ENCODE results near the gene ADSL.

The ADSL gene

DNA sequence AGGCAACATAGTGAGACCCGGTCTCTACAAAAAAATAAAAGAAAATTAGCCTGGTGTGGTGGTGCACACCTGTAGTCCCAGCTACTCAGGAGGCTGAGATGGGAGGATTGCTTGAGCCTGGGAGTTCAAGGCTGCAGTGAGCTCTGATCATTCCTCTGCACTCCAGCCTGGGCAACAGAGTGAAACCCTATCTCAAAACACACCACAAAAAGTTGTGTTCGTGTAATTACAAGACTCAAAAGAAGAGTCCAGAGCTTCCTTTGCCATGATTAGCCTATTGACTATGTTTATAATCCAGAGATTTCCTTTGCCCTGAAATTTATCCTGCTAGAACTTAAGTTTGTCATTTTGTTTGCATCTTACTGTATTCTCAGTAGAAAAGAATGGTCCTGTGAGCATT lies 45.1 kb downstream of the ADSL start:
- TF ChIP-seq, protein P1, sequence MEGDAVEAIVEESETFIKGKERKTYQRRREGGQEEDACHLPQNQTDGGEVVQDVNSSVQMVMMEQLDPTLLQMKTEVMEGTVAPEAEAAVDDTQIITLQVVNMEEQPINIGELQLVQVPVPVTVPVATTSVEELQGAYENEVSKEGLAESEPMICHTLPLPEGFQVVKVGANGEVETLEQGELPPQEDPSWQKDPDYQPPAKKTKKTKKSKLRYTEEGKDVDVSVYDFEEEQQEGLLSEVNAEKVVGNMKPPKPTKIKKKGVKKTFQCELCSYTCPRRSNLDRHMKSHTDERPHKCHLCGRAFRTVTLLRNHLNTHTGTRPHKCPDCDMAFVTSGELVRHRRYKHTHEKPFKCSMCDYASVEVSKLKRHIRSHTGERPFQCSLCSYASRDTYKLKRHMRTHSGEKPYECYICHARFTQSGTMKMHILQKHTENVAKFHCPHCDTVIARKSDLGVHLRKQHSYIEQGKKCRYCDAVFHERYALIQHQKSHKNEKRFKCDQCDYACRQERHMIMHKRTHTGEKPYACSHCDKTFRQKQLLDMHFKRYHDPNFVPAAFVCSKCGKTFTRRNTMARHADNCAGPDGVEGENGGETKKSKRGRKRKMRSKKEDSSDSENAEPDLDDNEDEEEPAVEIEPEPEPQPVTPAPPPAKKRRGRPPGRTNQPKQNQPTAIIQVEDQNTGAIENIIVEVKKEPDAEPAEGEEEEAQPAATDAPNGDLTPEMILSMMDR (IDR thresholded peaks at IDR 0.05; ENCODE audit: control insufficient read depth, insufficient read depth, low read depth, low read length, missing control alignments), result no peak
- DNase-seq (ENCODE audit: low read depth), result no peak
- no peak overlapping the region for H3K4me3 ChIP-seq (ENCODE audit: control insufficient read depth, low read depth, low read length)

GRCh38 chr22:40392618-40393017 lies 46.3 kb downstream of the ADSL start:
- DNase-seq (ENCODE audit: low read depth), result no peak
- H3K4me3 ChIP-seq (ENCODE audit: control insufficient read depth, low read depth, low read length), result no peak overlapping the region
- TF ChIP-seq, protein P1 (IDR thresholded peaks at IDR 0.05; ENCODE audit: control insufficient read depth, insufficient read depth, low read depth, low read length, missing control alignments), result no peak

DNA sequence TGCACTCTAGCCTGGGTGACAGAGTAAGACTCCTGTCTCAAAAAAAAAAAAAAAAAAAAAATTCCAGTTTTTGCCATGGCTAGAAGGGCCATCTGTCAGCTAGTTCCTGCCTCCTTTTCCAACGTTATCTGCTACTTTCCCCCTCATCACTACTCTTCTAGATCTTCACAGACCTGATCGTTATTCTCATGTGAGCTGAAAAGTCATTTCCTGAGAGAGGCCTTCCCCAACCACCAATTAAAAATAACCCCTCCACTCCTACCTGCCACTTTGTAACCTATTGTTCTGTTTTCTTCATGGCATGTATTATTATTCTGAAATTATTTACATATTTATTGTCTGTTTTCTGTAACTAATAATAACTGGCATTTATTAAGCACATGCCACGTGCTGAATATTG lies 48.3 kb downstream of the ADSL start:
- no peak overlapping the region for H3K4me3 ChIP-seq (ENCODE audit: control insufficient read depth, low read depth, low read length)

GRCh38 chr22:40395607-40396006 lies 49.3 kb downstream of the ADSL start:
- H3K4me3 ChIP-seq (ENCODE audit: control insufficient read depth, low read depth, low read length), result no peak overlapping the region
- DNase-seq (ENCODE audit: low read depth), result no peak

More for the DNA sequence above, 48.3 kb downstream of the ADSL start:
- TF ChIP-seq, protein P1 (IDR thresholded peaks at IDR 0.05; ENCODE audit: control insufficient read depth, insufficient read depth, low read depth, low read length, missing control alignments), result no peak
- no peak for DNase-seq (ENCODE audit: low read depth)

GRCh38 chr22:40396882-40397281 lies 50.6 kb downstream of the ADSL start:
- H3K4me3 ChIP-seq (ENCODE audit: control insufficient read depth, low read depth, low read length), result no peak overlapping the region
- no peak for DNase-seq (ENCODE audit: low read depth)

More at GRCh38 chr22:40395607-40396006, 49.3 kb downstream of the ADSL start:
- TF ChIP-seq, protein P1 (IDR thresholded peaks at IDR 0.05; ENCODE audit: control insufficient read depth, insufficient read depth, low read depth, low read length, missing control alignments), result no peak

DNA sequence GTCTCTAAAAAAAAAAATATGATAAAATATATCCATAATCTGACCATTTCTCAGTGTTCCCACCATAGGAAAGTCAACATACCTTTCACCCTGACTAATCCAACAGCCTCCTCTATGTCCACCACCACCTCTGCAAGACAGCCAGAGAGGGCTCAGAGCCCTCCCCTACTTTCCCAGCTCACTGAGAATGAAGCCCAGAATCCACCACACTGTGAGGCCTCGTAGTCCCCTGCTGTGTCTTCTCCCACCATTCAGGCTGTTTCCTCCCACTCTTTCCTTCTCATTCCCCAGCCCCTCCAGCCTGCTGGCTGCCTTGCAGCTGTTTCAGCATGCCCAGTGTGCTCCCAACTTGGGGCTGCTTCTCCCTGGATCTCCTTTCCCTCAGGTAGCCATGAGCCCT lies 51.1 kb downstream of the ADSL start:
- no peak overlapping the region for H3K4me3 ChIP-seq (ENCODE audit: control insufficient read depth, low read depth, low read length)
- TF ChIP-seq, protein P1 (IDR thresholded peaks at IDR 0.05; ENCODE audit: control insufficient read depth, insufficient read depth, low read depth, low read length, missing control alignments), result no peak
- DNase-seq (ENCODE audit: low read depth), result no peak

More at GRCh38 chr22:40396882-40397281, 50.6 kb downstream of the ADSL start:
- TF ChIP-seq, protein P1 (IDR thresholded peaks at IDR 0.05; ENCODE audit: control insufficient read depth, insufficient read depth, low read depth, low read length, missing control alignments), result no peak

GRCh38 chr22:40399621-40400020 lies 53.3 kb downstream of the ADSL start:
- TF ChIP-seq, protein P1 (IDR thresholded peaks at IDR 0.05; ENCODE audit: control insufficient read depth, insufficient read depth, low read depth, low read length, missing control alignments), result no peak
- H3K4me3 ChIP-seq (ENCODE audit: control insufficient read depth, low read depth, low read length), result no peak overlapping the region
- DNase-seq (ENCODE audit: low read depth), result no peak
